GM15510 (cell line): ENCODE data around the gene CFDP1.

ENCODE experiments used
- POLR2A ChIP-seq: IDR thresholded peaks from 3 replicates; pipeline ENCODE4 v1.6.1; 2011; ENCODE audit warnings: borderline replicate concordance; ENCODE audit not compliant: insufficient read length; ENCODE audit errors: extremely low read depth

The CFDP1 gene

DNA sequence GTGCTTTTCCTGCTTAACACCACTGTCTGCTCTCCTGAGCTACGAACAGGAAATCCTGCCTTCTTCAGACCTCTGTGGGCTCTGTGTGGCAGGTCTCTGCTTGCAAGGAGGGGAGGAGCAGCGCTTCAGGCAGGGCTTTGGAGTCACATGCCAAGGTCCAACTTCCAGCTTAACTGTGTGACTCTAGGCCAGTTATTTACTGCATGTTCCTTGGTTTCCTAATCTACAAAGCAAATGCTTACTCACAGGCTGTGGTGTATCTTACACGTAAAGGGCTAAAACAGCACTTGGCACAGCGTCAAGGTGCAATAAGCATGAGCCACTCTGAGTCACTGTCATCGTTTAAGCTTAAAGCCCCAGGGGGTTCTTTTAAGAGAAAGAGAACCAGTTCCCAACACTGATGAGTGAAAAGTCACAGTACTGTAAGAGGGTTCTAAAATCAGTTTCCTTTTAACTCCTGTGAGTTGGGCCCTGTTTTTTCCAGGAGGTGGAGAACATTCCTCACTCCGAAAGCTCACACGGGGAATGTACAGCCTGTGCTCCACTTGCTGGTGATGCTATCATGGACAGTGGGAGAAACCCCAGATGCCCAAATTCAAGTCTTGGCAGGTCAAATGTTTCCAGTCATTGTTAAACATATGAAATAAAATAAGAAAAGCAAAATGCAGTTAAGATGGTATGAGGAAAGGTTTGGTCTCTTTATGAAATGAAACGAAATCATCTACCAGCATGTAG is 127.8 kb downstream of the CFDP1 start:
- TF ChIP-seq POLR2A, result no peak

DNA sequence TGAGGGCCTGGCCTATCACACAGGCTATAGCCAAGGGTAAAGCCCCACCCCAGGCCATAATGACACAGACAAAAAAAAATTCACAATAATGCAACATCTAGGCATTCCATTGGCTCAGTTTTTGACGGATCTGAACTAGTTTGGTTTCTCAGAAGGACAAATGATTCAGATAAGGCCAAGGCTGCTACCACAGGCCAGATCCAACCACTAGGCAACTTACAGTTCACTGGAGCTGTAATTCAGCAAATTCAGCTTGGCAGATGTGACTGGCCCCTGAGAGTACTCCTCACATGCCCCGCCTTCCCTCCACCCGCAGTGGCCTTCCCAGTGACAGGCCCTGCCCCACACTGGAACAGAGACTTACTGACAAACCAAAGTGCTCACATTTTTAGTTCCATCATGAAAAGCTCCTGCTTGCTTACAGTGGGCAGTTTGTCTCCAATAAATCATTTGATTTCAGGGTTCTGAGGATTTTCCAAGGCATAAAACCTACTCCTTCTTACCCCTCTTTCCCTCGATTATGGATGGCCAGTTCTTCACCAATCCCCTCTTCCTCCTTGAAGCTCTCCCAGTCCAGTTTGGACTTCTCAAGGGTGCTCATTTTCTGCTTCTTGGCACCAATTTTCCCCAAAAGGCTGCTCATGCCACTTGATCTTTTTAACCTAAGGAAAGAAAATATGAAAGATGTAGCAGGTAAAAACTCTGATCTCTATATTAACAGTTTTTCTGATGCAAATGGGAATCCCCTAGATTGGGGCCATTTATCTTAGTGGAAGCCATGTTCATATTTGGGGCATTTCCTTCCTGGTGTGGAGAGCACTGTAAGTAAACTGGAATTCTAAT is 128.6 kb downstream of the CFDP1 start:
- TF ChIP-seq POLR2A, result no peak

DNA sequence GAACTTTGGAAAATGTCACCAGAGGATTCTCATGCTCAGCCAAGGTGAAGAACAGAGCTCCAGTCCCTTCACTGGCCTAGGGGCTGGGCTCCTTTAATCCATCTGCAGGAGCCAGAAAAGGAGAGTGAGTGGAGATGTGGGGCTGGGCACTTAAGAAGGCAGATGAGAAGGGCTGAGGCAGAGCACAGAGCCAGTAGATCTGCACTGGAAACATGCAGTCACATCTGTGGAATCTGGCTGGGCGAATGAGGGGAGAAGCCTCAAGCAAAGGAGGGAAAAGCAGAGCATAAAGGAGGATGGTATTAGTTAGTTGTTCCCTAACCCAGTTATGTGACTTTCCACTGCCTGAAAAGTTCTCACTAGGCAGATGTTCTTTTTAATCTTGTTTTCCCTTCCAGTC is 131.5 kb downstream of the CFDP1 start:
- TF ChIP-seq POLR2A, result no peak

DNA sequence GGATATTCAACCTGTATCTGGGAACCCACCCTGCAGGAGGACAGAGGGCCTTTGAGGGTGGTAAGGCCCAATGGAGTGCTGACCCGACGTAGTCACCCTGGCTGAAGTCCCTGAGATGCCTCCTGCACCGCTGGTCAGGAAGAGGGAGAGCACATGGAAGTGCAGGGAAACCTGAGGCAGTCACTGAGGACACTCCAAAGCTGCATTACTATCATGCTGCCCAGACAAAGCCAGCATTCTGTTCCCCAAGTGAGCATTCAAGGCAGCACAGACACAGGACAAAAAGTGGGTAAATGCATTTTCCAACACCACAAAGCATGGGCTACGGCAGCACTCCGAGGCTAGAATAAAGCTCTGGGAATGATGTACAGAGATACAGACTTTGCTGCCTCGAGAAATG is 135.0 kb downstream of the CFDP1 start:
- no peak for TF ChIP-seq POLR2A

DNA sequence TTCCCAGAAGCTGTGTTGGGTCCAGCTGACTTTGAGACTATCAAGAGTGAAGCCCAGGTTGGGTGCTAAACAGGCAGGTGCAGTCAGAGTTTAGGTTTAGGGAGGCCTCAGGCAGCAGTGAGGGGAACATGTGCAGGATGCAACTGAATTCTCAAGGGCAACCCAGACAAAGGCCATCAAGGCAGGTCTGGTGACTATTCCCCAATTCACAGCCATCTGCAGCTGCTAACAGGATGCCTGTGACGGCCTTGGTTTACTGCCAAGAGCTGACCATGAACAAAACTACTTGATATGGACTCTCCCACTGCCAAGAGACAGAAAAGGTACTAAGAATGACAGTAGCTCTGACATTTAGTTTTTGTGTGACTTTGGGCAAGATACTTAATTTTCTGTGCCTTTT is 136.7 kb downstream of the CFDP1 start:
- TF ChIP-seq POLR2A, result no peak

DNA sequence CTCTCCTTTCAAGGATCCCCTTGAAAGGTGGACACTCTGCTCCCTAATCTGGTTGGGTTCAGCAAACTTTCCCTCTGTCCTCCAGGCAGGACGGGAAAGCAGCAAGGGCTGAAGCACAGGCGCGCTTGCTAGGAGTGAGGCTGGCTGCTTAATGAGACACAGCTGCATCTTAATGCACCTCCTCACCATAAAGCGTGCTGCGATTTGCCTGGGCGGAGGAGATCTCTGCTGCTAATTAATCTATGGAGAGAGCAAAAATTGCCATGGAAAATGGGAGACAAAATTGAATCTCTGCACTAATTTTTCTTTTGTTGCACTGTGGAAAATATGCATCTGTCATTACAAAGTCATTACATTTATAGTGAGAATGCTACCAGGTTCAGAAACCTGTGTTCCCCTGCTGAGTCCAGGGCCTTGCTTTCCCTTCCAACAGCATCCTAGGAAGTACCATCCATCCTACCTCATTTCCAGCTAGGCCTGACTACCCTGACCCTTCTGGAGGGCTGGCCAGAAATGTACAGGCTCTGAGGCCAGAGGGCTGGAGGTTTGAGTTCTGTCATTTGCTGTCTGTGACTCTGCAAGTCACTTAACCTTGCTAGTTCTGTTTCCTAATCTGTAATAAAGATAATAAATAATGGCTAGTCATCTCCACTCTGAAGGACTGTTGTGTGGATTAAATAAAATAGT is 138.4 kb downstream of the CFDP1 start:
- no peak for TF ChIP-seq POLR2A

DNA sequence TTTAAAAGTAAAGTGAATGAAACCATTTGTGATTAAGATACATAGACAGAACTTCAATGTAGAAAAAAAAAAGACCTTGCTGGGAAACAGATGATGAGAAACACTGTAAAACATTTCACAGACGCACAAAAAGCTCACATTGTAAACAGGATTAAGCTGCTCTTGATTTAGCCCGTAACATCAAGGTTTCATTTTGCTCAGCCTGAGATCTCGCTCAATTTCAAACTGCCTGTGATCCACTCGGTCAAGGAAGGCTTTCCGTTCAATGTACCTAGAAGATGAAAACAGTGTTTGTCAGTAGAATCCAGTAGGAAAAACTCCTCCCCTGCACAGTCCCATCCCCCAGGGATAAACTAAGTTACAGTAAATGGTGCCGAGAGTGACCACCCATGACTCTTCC is 139.5 kb downstream of the CFDP1 start:
- no peak for TF ChIP-seq POLR2A

DNA sequence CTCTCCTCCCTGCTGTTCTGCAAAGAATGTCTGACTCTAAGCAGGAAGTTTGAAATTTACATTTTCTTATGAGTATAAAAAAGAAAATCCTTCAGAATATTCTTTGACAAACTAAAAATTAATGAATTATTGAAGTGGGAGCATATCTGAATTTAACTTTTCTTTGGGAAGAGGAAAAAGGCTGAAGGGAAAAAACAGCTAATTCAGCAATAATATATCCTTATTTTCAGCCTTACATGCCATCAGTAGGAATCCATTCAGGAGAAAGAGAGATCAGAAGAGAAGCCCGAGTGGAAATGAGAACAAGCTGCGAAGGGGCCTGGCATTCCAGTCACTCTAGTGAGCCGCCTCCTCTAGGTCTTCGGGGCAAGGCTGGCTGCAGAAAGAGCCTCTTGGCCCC is 140.1 kb downstream of the CFDP1 start:
- no peak for TF ChIP-seq POLR2A

DNA sequence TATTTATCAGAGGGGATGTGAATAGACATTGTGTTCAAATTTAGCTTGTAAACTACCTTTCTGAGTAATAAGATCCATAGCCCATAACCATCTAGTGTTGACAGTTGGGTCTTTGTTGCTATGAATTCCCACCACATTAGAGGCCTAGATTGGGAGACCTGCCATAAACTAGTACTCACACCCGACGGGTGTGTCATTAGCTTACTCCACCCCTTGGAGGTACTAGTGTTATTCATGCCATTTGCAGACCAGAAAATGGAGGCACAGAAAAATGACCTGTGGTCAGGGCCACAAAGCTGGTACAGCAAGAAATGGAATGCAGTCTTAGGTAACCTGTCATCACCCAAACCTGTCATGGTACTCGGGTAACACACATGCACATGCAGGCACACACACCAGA is 140.6 kb downstream of the CFDP1 start:
- TF ChIP-seq POLR2A, result no peak

DNA sequence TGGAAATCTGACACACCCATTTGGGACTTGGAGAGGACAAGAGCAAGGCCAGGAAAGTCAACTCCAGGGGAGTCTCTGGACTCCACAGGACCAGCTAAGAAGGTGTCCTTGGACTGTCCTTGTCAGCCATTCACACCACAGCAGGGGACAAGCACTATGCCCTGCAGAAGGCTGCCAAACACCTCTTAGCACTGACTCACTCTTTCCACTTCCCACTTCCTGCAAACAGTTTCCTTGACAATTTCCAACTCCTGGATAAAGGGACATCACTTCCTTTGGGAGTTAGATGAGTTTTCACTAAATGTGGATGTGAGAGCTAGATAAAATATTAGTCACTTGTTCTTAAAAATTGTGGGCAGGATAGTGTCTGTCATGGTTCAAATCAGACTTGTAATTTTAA is 144.1 kb downstream of the CFDP1 start:
- TF ChIP-seq POLR2A, result no peak

DNA sequence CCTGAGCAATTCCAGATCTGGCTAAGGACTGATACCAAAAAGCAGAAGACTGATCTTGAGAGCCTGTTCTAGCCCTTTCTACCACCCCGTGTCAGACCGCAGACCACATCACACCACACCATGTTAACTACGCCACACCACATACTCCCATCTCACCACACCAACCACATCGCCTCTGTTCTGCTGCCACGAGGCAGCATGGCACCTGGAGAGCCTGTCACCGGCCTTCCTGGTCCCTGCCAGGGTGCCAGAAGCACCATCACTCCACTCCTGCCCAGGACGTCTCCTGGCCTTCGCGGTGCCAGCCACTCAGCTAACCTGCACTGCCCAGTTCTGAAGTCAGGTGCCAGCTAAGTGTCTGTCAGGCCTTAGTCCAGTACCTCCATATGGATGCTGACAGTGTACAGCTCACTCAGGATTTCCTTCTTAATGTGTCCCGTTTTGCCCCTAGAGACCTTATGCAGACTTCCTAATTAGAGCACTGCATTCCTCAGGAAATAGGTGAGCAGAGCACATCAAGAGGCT is 144.6 kb downstream of the CFDP1 start:
- TF ChIP-seq POLR2A, result no peak

DNA sequence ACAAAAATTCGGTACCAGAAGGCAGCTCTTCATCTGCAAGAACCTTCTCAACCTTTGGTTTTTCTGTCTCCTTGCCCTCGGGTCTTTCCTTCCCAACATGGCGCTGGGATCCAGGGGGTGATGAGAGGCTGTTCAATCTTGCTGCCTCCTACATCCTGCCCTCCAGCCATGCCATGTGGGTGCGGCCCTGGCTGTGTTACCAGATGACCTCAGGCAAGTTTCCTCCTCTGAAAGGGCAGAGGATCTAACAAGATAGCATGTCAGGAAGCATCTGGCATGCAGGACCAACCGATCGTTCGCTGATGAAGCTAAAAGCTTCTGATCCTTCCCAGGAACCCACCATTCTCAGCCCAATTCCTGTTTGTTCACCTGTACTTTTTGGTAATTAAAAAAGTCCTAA is 145.1 kb downstream of the CFDP1 start:
- TF ChIP-seq POLR2A, result no peak

DNA sequence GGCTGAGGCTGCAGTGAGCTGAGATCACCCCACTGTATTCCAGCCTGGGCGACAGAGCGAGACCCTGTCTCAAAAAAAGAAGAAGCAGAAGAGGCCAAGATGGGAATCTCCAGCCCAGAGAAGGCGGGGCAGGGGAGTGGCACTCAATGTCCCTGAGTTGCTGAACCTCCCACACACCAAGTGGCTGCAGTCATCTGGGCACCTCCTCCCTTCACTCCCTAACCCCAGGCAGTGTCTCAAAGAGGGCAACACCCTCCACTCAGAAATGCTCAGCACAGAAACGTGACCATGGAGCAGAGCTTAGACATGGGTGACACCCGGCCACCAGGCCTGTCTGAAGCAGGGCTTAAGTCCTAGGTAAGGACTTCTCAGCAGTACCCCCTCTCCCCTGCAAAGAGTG is 145.6 kb downstream of the CFDP1 start:
- TF ChIP-seq POLR2A, result no peak

DNA sequence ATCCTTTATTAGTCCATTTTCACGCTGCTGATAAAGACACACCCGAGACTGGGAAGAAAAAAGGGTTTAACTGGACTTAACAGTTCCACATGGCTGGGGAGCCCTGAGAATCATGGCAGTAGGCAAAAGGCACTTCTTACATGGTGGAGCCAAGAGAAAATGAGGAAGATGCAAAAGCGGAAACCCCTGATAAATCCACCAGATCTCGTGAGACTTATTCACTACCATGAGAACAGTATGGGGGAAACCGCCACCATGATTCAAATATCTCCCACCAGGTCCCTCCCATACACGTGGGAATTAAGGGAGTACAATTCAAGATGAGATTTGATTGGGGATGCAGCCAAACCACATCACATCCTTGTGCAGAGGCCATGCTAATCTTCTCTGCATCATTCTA is 146.9 kb downstream of the CFDP1 start:
- no peak for TF ChIP-seq POLR2A
